Esophagus muscularis mucosa (tissue), 4 donors: Measurements from ENCODE around the gene WDR70.

ENCODE experiments used
- CTCF ChIP-seq, 3 experiments: fragments of 200-600 bp in 2 of 3; fragments of 450-650 bp in 1 of 3; sonication (generic) in 2 of 3; IDR thresholded peaks; one replicate each; pipeline ENCODE4 v1.5.1; 2017 to 2019; ENCODE audit warnings: antibody characterized with exemption in 3 of 3, mild to moderate bottlenecking in 2 of 3, moderate library complexity in 1 of 3
- EP300 ChIP-seq: sonication (generic); formaldehyde crosslinking; IDR thresholded peaks from one replicate; pipeline ENCODE4 v1.6.1; 2017; ENCODE audit warnings: antibody characterized with exemption
- POLR2A ChIP-seq: fragments of 450-650 bp; IDR thresholded peaks from one replicate; pipeline ENCODE4 v1.6.1; 2017; ENCODE audit warnings: antibody characterized with exemption, moderate library complexity, mild to moderate bottlenecking, low read depth

GRCh38 chr5:37683072-37683471 lies 304.0 kb downstream of the WDR70 start:
- TF ChIP-seq CTCF (IDR thresholded peaks at IDR 0.05) (no peak), EP300 (no peak), POLR2A (no peak)
